ENCODE data around the gene TFB2M.

Gene TFB2M

GRCh38 chr1:246600579-246600978, 34.5 kb upstream of the TFB2M start:
- no peak overlapping the region for H3K27ac ChIP-seq
- TF ChIP-seq CTCF (IDR thresholded peaks at IDR 0.05) (no peak), ZFX (IDR thresholded peaks at IDR 0.05; ENCODE audit: borderline replicate concordance) (no peak)

- H3K27ac ChIP-seq: no peak overlapping the region
Measured at GRCh38 chr1:246599315-246599714, 33.3 kb upstream of the TFB2M start.

GRCh38 chr1:246597971-246598370, 31.9 kb upstream of the TFB2M start:
- H3K27ac ChIP-seq: no peak overlapping the region
- no peak for TF ChIP-seq CTCF (IDR thresholded peaks at IDR 0.05)
- TF ChIP-seq ZFX (IDR thresholded peaks at IDR 0.05; ENCODE audit: borderline replicate concordance): no peak

More at GRCh38 chr1:246599315-246599714, 33.3 kb upstream of the TFB2M start:
- no peak for TF ChIP-seq CTCF (IDR thresholded peaks at IDR 0.05)
- no peak for TF ChIP-seq ZFX (IDR thresholded peaks at IDR 0.05; ENCODE audit: borderline replicate concordance)

- no peak for TF ChIP-seq CTCF (IDR thresholded peaks at IDR 0.05)
- TF ChIP-seq ZFX (IDR thresholded peaks at IDR 0.05; ENCODE audit: borderline replicate concordance): no peak
- no peak overlapping the region for H3K27ac ChIP-seq
Measured at GRCh38 chr1:246597340-246597739, 31.3 kb upstream of the TFB2M start.

- TF ChIP-seq CTCF (IDR thresholded peaks at IDR 0.05) (no peak), ZFX (IDR thresholded peaks at IDR 0.05; ENCODE audit: borderline replicate concordance) (no peak)
- no peak overlapping the region for H3K27ac ChIP-seq
Measured at GRCh38 chr1:246595146-246595545, 29.1 kb upstream of the TFB2M start.

- no peak for TF ChIP-seq CTCF (IDR thresholded peaks at IDR 0.05)
- TF ChIP-seq ZFX (IDR thresholded peaks at IDR 0.05; ENCODE audit: borderline replicate concordance): no peak
Measured at GRCh38 chr1:246592695-246593094, 26.6 kb upstream of the TFB2M start.

GRCh38 chr1:246591958-246592357, 25.9 kb upstream of the TFB2M start:
- H3K27ac ChIP-seq: no peak overlapping the region
- TF ChIP-seq CTCF (IDR thresholded peaks at IDR 0.05) (no peak), ZFX (IDR thresholded peaks at IDR 0.05; ENCODE audit: borderline replicate concordance) (no peak)

More at GRCh38 chr1:246592695-246593094, 26.6 kb upstream of the TFB2M start:
- no peak overlapping the region for H3K27ac ChIP-seq

Measured in 22Rv1 (cell line).